HG03139 (cell line): Measurements from ENCODE around the gene ARL6IP5.

Source experiments
- ATAC-seq: cut with Tn5 transposase; IDR thresholded peaks from one replicate; pipeline ENCODE4 v1.9.1; 2021; ENCODE audit not compliant: unreplicated experiment

Gene ARL6IP5

GRCh38 chr3:69085833-69086722 lies 1.3 kb downstream of the ARL6IP5 start:
- no peak for ATAC-seq

- ATAC-seq: no peak
These were observed 2.5 kb downstream of the ARL6IP5 start for GRCh38 chr3:69087030-69087791.

- peak; percentile 21 for ATAC-seq
These were observed 3.3 kb downstream of the ARL6IP5 start for GRCh38 chr3:69088063-69088462.

- no peak for ATAC-seq
These were observed 5.3 kb downstream of the ARL6IP5 start for GRCh38 chr3:69090021-69090420.

- ATAC-seq: no peak
These were observed 6.8 kb downstream of the ARL6IP5 start for GRCh38 chr3:69091389-69092029.

GRCh38 chr3:69092030-69092516 lies 7.3 kb downstream of the ARL6IP5 start:
- peak; percentile 69 for ATAC-seq

- no peak for ATAC-seq
These were observed 9.9 kb downstream of the ARL6IP5 start for GRCh38 chr3:69094467-69095205.

GRCh38 chr3:69095636-69096035 lies 10.9 kb downstream of the ARL6IP5 start:
- no peak for ATAC-seq

- no peak for ATAC-seq
These were observed 11.6 kb downstream of the ARL6IP5 start for GRCh38 chr3:69096299-69096698.

GRCh38 chr3:69097407-69098086 lies 12.8 kb downstream of the ARL6IP5 start:
- ATAC-seq: no peak

- no peak for ATAC-seq
These were observed 14.8 kb downstream of the ARL6IP5 start for GRCh38 chr3:69099576-69099975.

- ATAC-seq: no peak
These were observed 17.6 kb downstream of the ARL6IP5 start for GRCh38 chr3:69102384-69102783.

GRCh38 chr3:69103123-69103522 lies 18.4 kb downstream of the ARL6IP5 start:
- no peak for ATAC-seq

- no peak for ATAC-seq
These were observed 19.8 kb downstream of the ARL6IP5 start for GRCh38 chr3:69104586-69104985.

GRCh38 chr3:69105320-69105719 lies 20.6 kb downstream of the ARL6IP5 start:
- ATAC-seq: no peak

- no peak for ATAC-seq
These were observed 23.1 kb downstream of the ARL6IP5 start for GRCh38 chr3:69107841-69108240.

- no peak for ATAC-seq
These were observed 24.1 kb downstream of the ARL6IP5 start for GRCh38 chr3:69108811-69109210.

- ATAC-seq: no peak
These were observed 26.3 kb downstream of the ARL6IP5 start for GRCh38 chr3:69110941-69111546.

GRCh38 chr3:69113536-69113935 lies 28.8 kb downstream of the ARL6IP5 start:
- no peak for ATAC-seq

- no peak for ATAC-seq
These were observed 31.0 kb downstream of the ARL6IP5 start for GRCh38 chr3:69115731-69116130.
